Endothelial cell of hepatic sinusoid (primary cell): Measurements from ENCODE around the gene MYO1C.
"Not testable (repeated sequence)": the region's sequence is repeated elsewhere in the genome, so short reads cannot be mapped to it uniquely, and the experiment has no call there.

Experiments
- in situ Hi-C: cut with HindIII; loops from 2 replicates; pipeline ENCODE4 v1.10.0; 2017; ENCODE audit warnings: low sequenced_read_pairs

MYO1C gene

GRCh38 chr17:1442187-1442586 is 50.3 kb downstream of the MYO1C start:
- in situ Hi-C loops, result no loop called here

- in situ Hi-C loops, result no loop called here
Observed at GRCh38 chr17:1440921-1441320, 51.6 kb downstream of the MYO1C start.

GRCh38 chr17:1438593-1439083 is 53.8 kb downstream of the MYO1C start:
- in situ Hi-C loops, result loop anchor here (5.0 kb wide), 1 partner anchor 69 kb away; no protein-coding TSS in a partner anchor

GRCh38 chr17:1435326-1435725 is 57.2 kb downstream of the MYO1C start:
- in situ Hi-C loops, result loop anchor here (5.0 kb wide), 1 partner anchor 72 kb away; no protein-coding TSS in a partner anchor

GRCh38 chr17:1434150-1434549 is 58.3 kb downstream of the MYO1C start:
- in situ Hi-C loops, result no loop called here

GRCh38 chr17:1431631-1432104 is 60.8 kb downstream of the MYO1C start:
- in situ Hi-C loops, result no loop called here

GRCh38 chr17:1423456-1424135 is 68.9 kb downstream of the MYO1C start:
- in situ Hi-C loops, result no loop called here

GRCh38 chr17:1422885-1423284 is 69.6 kb downstream of the MYO1C start:
- in situ Hi-C loops, result no loop called here

- in situ Hi-C loops, result no loop called here
Observed at GRCh38 chr17:1421470-1421869, 71.0 kb downstream of the MYO1C start.

GRCh38 chr17:1420981-1421380 is 71.5 kb downstream of the MYO1C start:
- in situ Hi-C loops, result no loop called here

- in situ Hi-C loops, result no loop called here
Observed at GRCh38 chr17:1420163-1420562, 72.3 kb downstream of the MYO1C start.

- in situ Hi-C loops, result not testable (repeated sequence)
Observed at GRCh38 chr17:1418476-1418875, 74.0 kb downstream of the MYO1C start.

GRCh38 chr17:1416414-1416813 is 76.1 kb downstream of the MYO1C start:
- in situ Hi-C loops, result no loop called here

GRCh38 chr17:1414634-1415033 is 77.9 kb downstream of the MYO1C start:
- in situ Hi-C loops, result no loop called here
